HG02885 (cell line): Measurements from ENCODE around the gene DEDD2.

Experiments
- ATAC-seq: cut with Tn5 transposase; IDR thresholded peaks from one replicate; pipeline ENCODE4 v1.9.1; 2021; ENCODE audit warnings: mild to moderate bottlenecking; ENCODE audit not compliant: unreplicated experiment, poor library complexity

DEDD2 gene

DNA sequence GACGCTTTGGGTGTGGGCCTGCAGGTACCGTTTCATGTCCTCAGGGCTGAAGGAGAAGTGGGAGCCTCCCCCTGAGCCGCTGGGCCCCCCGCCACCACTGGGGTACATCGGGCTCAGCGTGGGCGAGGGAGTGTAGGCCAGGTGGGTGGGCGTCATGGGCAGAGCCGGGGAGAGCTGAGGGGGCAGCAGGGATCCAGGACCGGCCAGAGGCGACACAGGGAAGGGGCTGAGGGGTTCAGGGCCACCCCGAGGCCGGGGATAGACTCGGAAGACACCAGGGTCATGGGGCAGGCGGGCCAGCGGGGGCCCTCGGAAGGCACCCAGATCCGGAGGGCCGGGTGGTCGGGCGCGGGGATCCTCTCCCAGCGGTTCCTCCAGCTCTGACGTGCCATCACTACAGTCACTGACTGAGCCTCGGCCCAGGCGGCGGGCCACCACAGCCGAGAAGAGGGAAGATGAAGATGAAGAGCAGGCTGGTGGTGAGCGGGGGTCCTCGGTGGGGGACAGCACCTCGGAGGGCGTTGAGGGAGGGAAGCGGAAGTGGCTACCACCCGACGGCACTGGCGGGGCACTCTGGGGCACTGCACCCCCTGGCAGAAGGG is 31.8 kb upstream of the DEDD2 start:
- no peak for ATAC-seq

DNA sequence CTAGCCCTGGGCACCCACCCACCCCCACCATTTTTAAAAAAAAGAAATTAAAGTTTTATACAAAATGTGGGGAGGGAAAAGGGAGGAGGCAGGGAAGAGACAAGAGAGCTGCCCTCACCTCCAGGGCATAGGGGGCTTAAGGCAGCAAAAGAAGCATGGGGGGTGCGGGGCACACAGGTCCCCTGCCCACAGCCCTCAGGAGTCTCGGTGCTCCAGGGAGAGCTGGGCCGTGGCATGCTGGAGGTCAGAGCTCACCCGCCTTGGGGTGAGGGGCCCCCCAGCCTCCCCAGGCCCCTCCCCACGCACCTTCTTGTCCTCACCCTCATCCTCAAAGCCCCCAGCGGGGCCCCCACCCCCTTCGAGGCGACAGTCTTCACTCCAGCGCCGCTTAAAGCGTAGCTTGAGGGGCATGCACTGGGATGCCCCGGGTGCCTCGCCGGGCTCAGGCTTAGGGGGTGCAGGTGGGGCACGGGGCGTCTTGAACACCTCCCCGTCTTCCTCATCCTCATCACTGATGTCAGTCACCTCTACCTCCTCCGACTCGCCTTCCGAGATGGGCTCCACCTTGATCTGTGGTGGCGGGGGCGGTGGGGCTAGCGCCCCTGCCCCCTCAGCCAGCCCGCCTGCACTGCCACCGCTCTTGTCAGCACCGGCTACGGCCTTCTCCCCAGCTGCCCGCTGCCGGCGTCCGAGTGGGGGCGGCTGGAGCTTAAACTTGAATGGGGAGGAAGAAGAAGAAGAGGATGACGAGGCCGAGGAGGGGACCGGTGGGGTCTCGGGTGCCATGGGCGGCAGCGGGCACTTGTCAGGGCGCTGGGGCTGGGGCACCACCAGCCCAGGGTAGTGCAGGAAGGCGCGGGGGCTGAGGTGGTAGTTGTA is 31.0 kb upstream of the DEDD2 start:
- ATAC-seq = no peak

DNA sequence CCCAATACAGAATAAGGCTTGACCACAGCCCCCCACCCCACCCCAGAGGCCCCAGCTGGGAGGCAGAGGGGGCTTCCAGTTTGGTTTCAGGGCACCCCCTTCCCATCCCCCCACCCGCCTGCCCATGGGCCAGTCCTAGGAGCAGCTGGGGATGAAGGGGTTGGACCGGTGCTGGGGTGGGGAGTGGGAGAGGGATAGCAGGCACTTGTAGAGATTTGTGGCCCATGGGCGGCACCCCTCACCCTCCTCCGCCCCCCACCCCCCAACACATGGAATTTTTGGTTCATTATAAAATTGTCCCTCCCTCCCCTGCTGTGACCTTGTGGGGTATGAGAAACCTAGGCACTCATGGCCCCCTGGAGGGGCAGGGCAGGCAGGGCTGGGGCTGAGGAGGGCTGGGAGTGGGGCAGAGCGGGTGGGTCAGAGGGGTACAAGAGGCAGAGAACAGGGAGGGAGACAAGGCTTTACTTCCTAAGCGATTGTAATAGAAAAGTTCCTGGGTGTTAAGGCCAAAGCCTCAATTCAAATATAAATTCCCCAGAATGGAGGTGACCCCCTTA is 30.2 kb upstream of the DEDD2 start:
- ATAC-seq = no peak

DNA sequence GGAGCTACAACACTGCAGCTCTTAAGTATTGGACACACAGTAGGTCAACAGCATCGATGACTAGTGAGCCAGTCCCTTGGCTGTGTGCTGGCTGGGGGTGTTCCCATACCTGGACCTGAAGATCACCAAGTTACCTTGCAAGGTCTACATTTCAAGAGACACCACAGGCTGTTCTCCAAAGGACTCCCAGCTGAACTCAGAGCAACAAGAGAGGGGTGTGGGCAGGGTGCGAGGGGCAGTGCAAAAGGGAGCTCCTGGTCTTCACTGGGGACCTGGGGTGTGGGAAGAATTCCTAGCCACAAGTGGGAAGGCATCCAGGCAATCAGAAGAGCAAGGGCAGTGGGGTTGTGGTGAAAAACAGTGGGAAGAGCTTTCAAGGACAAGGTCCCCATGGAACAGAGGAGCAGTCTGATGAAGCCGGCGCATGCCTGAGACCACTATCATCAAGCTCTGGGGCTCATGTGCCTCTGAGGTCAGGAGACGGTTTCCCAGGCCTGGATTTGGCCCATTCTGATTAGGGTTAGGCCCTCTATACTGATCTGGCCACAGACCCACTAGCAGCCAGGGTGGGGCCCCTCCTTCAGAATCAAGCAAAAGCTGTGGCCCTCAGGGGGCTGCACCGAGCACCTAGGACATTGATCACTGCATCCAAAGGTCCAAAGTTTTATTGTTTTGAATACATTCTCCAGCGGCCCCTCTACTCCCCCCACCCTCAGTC is 29.6 kb upstream of the DEDD2 start:
- ATAC-seq = no peak

DNA sequence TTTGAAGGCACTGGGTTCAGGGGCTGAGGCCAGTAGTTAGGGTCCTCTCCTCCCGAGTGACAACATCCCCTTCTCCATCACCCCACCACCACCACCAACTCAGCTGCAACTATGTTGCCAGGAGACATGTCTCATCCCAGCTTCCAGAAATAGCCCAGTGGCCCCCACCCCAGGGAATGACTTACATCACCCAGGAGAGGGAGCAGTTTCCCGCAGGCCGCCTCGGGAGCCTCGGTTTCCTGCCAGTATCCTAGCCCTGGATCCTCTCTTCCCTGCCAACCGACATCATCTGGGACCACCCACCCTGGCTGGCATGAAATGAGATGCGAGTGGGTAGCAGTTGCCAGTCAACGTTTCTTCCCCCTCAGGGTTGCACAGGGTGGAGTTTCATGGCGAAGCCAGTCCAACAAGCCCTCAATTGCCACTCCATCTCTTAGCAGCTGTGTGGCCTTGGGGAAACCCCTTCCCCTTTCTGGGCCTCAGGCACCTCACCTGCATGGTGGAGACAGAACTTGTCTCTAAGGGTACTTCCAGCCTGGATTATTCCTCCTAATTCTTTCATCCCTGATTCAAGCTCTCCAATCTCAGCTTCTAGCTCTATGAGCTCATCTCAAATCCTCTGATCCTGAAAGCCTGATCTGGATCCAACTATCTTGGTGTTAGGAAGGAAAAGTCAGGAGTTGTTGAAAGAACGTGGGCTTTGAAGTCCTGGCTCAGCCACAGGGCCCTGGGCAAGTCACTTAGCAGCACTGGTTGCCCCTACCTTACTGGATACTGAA is 28.9 kb upstream of the DEDD2 start:
- ATAC-seq = no peak

DNA sequence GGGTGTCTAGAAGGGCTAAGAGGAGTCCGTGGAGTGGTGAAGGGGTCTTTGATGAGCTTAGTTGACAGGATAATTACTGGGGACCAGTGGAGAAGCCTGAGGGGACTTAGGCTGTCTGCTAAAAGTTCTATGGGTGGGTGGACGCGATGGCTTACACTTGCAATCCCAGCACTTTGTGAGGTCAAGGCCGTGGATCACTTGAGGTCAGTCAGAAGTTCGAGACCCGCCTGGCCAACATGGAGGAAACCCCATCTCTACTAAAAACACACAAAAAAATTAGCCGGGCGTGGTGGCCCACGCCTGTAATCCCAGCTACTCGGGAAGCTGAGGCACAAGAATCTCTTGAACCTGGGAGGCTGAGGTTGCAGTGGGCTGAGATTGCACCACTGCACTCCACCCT is 27.8 kb upstream of the DEDD2 start:
- no peak for ATAC-seq

DNA sequence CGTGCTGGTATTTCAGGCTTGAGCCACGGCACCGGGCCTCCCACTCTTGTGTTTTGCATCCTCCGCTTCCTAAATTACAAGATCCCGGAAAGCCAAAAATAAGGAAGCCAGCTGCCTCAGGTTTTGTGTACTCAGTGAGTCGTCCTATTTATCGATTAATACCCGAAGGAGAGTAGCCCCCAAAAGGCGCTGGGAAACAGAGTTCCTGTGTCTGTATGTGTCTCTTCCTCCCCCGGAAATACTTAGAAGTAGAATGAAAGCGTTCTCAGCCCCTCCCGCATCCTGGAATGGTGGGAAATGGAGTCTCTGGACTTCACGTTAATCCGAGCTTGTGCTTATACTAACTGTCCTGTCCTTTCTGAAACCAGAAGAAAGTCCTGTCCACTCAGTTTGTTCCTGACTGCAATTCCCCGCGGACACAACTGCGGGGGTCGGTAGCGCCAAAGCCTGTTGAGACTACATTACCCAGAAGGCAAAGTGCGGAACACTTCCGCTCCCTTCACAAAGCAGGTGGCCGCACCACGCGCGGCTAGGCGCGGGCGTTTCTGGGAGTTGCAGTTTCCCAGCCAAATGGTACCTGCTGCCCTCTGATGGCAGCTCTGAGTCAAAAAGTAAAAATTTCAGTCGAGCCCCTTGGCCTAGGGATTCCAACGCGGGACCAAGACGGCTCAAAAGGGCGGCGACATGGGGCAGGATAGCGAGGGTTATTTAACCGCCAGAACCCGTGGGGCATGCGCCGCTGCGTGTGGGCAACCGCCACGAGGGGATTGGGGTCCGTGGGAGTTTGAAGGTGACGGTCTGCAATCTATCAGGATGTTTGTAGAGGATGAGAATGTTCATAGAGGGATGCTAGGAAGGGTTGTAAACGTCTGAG is 27.1 kb upstream of the DEDD2 start:
- peak; percentile 40 for ATAC-seq

DNA sequence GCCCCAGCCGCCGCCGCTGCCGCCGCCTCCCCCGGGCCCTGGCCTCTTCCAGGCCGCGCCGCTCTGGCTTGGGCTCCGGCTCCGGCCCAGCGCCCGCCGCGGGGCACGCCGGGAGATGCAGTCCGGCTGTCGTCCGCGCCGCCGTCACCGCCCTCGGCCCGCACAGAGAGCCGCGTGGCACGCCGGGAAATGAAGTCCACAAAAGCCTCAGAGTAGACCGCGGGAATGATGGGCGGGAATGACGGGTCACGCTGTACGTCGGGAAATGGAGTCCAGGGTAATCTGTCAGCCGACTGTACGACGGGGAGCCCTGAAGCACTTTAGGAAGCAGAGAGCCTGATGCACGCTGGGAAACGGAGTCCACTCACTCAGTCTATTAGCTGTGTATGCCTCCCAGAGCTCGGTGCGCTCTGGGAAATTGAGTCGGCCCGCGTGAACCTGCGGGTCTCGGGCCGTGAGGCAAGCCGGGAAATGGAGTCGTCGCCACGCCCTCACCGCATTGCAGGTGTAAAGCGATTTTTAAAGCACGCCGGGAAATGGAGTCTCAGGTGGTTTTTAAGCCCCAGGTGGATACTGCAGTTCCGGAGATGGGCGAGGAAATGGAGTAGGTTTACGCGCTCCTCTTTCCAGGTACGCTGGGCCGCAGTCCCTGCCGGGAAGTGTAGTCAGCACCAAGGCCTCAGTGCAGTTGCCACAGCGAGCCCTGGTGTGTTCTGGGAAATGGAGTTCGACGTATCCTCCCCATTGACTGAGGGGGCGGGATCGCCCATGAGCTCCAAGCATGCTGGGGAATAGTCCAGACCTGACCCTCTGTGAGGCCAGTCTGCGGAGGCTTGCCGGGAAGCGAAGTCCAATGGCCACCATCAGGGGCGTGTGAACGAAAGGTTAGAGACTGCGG is 25.3 kb upstream of the DEDD2 start, which contains the start of gene GSK3A:
TSS of gene GSK3A (minus strand) at position 91 of the 898 bp plus-strand sequence. CDS start 137 bp downstream, outside the sequence.
- peak; percentile 69 for ATAC-seq

DNA sequence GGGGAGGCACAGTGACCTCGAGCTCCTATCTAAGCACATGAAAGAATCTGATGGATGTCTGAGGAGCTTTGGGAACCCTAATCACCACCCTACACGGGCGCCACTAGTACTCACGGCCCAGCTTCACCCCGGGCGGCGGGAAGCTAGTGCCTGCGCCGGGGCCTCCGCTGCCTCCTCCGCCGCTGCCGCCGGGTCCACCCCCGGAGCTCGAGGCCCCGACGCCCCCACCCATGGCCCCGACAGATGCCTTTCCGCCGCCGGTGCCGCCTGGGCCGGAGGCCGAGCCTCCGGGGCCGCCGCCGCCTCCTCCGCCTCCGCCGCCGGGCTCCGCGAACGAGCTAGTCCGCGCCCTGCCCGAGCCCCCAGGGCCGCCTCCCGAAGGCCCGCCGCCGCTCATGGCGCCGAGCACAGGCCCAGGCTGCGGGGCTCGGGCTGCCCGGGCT is 24.6 kb upstream of the DEDD2 start:
- peak; percentile 0 for ATAC-seq

DNA sequence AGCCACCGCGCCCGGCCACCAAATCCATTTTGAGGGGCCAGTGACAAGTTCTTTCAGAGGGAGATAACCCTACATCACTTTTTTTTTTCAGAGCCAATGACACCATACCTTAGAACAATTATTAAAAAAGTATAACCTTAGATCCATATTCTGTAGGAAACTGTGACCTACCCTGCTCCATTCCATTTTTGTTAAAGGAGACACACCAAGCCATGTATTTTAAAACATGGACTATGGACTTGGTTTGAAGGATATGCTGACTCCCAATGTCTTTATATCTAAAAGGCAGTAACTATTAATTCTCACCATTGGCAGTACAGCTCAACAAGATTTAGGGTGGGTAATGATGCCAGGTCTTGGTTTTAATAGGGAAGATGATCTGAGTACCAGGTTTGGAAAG is 23.8 kb upstream of the DEDD2 start:
- no peak for ATAC-seq

DNA sequence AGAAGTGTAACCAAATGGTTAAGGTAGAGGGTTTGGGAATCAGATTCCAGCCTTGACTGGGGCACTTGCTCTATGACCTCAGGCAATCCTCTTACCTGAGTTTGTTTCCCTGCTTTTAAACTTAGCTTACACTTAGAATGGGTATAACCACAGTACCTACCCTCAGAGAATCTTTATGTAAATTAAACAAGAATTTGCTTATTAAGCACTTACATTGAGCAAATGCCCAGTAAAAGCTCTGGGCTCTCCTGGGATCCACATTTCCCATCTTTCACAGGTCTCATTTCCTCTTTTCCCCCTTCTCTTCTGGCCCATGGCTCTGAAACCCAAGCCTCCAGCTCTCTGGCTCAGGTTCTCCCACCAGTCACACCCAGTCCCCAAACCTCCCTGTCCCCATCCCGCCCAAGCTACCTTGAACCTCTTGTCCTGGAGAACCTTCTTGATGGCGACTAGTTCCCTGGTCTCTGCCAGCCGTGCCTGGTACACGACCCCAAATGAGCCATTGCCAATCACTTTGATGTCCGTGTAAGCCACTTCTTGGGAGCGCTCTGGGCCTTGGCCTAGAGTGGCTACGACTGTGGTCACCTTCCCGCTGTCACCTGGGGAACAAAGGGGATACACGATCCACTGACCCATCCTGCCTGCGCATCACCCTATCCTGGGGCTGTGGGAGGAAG is 22.2 kb upstream of the DEDD2 start:
- ATAC-seq = no peak

DNA sequence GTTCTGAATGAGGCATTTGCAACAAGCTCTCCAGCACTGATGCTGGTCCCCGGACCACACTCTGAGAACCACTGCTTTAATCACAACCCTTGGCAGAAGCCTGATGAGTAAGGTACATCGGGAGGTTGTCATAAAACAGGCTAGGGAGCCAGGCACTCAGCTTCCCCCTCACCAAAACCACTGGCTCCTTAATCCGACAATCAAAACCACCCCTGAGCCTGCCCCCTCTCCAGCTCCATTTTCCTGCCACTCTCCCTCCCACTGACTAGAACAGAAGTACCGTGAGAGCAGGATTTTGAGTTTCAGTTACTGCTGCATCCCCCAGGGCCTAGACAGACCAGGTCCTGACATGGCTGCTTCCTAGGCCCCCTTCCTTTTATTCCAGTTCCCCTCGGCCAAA is 17.7 kb upstream of the DEDD2 start:
- ATAC-seq = no peak

DNA sequence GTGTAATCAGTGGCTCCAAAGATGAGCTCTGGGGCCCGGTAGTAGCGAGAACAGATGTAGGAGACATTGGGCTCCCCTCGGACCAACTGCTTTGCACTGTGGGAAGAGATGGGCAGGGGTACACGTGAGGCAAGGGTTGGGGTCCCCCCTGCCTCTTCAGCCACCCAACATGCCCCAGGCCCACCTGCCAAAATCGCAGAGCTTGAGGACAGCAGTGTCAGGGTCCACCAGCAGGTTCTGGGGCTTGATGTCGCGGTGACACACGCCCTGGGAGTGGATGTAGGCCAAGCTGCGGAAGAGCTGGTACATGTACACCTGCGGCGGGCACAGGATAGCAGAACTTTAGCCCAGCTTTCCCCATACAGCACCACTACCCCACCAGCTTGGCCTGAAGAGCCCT is 16.9 kb upstream of the DEDD2 start:
- ATAC-seq = no peak

DNA sequence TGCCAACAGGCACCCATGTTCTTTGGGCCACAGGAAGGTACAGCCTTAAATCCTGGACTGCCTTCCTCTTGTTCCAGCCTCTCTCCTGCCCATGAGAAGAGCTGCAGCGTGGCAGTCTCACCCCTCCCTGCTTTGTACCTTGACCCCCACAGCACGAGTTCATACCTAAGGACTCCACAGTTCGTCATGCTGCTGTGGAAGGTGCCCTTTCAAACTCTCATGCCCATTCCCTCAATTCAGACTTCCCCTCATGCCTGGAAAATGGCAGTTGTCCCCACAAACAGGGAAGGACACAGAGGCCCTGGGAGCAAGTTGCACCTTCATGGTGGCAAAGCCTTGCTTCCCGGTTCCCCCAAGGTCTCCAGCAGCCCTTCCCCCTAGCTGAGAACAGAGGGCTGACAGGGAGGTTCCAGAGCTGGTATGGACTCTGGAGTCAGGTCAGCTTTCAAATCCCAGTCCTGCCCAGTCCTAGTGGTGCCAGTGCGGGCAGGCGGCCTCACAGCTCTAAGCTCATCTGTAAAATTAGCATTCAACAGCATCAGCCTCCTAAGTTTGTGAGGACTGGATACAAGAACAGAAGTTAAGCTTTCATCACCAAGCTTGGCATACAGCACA is 16.3 kb upstream of the DEDD2 start:
- ATAC-seq = no peak

DNA sequence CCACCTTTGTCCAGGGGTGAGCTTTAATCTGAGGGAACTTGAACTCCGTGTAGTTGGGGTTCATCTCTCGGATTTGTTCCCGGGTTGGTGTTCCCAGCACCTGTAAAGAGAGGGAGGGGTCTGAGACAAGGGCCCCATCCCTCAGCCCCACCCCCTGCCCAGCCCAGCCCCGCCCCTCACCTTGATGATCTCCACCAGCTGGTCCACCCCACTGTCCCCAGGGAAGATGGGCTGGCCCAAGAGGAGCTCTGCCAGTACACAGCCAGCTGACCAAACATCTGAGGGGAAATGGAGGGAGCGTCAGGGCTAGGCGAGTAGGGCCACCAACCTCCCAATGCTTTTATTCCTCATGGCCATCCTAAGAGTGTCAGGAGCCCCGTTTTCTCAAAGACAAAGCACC is 15.6 kb upstream of the DEDD2 start:
- no peak for ATAC-seq

DNA sequence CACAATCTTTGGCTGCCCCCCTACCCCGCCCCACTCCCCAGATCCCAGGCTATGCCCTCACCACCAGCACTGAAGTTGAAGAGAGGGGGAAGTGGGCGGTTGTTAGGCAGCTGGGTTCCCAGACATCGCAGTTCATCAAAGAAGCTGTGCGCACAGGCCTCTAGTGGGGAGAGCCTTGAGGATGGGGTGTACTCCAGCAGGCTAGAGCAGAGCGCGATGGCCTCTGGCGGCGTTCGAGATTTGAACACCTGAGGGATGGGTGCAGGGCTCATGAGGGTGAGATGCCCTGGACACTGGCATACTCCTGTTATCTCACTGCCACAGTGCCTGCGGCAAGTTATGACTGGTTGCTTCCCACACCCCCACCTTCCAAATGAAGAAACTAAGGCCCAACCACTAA is 15.0 kb upstream of the DEDD2 start:
- no peak for ATAC-seq

DNA sequence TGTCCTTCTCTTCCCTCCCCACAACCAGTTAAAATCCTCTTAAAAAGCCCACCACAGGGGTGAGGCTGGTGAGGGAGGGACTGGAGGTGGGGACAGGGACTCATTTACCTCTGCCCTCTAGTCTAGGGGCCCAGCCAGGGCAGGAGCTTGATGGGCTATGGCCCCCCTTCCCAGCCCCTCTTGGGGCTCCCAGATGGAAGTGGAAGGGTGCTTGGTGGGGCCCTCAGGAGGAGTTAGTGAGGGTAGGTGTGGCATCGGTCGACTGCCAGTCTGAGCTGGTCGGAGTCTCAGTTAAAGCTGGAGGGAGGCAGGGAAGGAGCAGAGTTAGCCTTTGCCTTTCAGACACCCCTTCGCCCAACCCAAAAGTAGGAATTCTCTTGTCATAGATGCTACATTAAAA is 13.1 kb upstream of the DEDD2 start:
- no peak for ATAC-seq
